HCT116 (cell line): Measurements from ENCODE around the gene SCP2.

ENCODE experiments used
- POLR2A ChIP-seq: IDR thresholded peaks from 2 replicates; pipeline ENCODE4 v1.7.0; 2011; ENCODE audit warnings: borderline replicate concordance; ENCODE audit not compliant: insufficient read depth, insufficient read length; ENCODE audit errors: extremely low read depth
- TF ChIP-seq, protein P1 (sequence below), 3 experiments: fragments of 200-600 bp in 1 of 3; sonication (generic) in 1 of 3; IDR thresholded peaks in 2 of 3; conservative IDR thresholded peaks in 1 of 3; 2 replicates each; pipeline ENCODE4 v1.5.1; 2012 to 2017; ENCODE audit warnings: low read depth in 2 of 3, low read length in 2 of 3, antibody characterized with exemption in 1 of 3, borderline replicate concordance in 1 of 3, control low read depth in 1 of 3, mild to moderate bottlenecking in 1 of 3, mixed read lengths in 1 of 3, mixed run types in 1 of 3, moderate library complexity in 1 of 3; ENCODE audit not compliant: insufficient read depth in 1 of 3

DNA sequence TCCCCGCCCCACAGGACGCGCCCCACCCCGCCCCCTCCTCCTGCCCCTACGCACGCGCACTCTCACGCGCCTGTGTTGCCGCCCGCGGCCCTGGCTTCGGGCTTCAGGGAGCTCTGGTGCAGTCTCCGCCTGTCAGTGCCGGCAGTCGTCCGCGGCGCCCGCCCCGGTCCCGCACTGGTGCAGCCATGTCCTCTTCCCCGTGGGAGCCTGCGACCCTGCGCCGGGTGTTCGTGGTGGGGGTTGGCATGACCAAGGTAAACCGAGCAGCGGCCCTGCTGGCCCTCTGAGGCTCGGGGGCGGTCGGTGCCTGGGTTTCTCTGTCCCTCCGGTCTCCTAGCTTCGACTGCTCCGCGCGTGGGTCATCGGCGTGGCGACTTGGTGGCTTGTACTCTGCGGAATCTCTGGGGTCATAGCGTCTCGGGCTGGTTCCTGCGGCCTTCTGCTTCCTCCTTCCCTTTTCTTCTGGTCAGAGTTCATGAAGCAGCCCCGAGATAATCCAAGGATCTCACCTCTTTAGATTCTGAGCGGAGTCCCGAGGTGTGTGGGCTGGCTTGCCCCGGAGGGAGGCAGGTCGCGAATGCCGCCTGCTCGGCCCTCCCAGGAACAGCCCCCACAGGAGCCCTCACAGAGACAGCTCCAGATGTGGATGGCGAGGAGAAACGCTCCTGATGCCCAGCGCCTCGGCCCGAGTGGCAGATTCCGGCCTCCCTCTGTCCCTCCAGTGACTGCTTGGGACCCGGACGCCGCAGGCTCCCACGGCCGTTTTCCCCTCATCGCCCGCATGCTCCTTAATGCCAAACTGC is at the start of gene SCP2:
- TF ChIP-seq, protein P1, sequence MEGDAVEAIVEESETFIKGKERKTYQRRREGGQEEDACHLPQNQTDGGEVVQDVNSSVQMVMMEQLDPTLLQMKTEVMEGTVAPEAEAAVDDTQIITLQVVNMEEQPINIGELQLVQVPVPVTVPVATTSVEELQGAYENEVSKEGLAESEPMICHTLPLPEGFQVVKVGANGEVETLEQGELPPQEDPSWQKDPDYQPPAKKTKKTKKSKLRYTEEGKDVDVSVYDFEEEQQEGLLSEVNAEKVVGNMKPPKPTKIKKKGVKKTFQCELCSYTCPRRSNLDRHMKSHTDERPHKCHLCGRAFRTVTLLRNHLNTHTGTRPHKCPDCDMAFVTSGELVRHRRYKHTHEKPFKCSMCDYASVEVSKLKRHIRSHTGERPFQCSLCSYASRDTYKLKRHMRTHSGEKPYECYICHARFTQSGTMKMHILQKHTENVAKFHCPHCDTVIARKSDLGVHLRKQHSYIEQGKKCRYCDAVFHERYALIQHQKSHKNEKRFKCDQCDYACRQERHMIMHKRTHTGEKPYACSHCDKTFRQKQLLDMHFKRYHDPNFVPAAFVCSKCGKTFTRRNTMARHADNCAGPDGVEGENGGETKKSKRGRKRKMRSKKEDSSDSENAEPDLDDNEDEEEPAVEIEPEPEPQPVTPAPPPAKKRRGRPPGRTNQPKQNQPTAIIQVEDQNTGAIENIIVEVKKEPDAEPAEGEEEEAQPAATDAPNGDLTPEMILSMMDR (IDR thresholded peaks at IDR 0.05 in 2 of 3, conservative IDR thresholded peaks at IDR 0.05 in 1 of 3; ENCODE audit: borderline replicate concordance in 1 of 3, insufficient read depth in 1 of 3, low read depth in 2 of 3, low read length in 2 of 3), result no peak
- no peak for TF ChIP-seq POLR2A
